ENCODE data around the gene LDLRAD3. TPM values are rescaled to one million over a fixed set of nuclear protein-coding genes. Genes with fewer than 3 reads are reported as not detected.

LDLRAD3 gene
- polyA plus RNA-seq, 1 experiment = 7.8 TPM

GRCh38 chr11:36053862-36054261 is 110.0 kb downstream of the LDLRAD3 start:
- Histone ChIP-seq H3K9me3 (ENCODE audit: control insufficient read depth, insufficient read depth, low read length) (no peaks in the 10 kb centered on the region), H3K27ac (ENCODE audit: low read depth, low read length) (no peak overlapping the region), H3K4me3 (ENCODE audit: low read depth, low read length) (no peak overlapping the region), H3K27me3 (ENCODE audit: control insufficient read depth, insufficient read depth, low read length) (no peaks in the 10 kb centered on the region)
- peak; percentile 23 for DNase-seq (ENCODE audit: low read depth, low spot score)
- peak; percentile 36; the same call in 1 of the 2 replicates for TF ChIP-seq CTCF (IDR thresholded peaks at IDR 0.05; ENCODE audit: low read depth, low read length)
- CTCF ChIA-PET = interaction anchor here (2.9 to 6.2 kb wide), 2 partner anchors 12 to 232 kb away, joined by 21 to 37 read pairs; no protein-coding TSS in a partner anchor
- POLR2A ChIA-PET = no interaction called here

- DNase-seq (ENCODE audit: low read depth, low spot score) = no peak
- ChIA-PET CTCF (no interaction called here), POLR2A (no interaction called here)
- Histone ChIP-seq H3K27ac (ENCODE audit: low read depth, low read length) (no peak overlapping the region), H3K4me3 (ENCODE audit: low read depth, low read length) (no peak overlapping the region), H3K9me3 (ENCODE audit: control insufficient read depth, insufficient read depth, low read length) (peaks cover 3% of the 10 kb centered on the region; the same call in 1 of the 2 replicates), H3K27me3 (ENCODE audit: control insufficient read depth, insufficient read depth, low read length) (no peaks in the 10 kb centered on the region)
- no peak for TF ChIP-seq CTCF (IDR thresholded peaks at IDR 0.05; ENCODE audit: low read depth, low read length)
Observed at GRCh38 chr11:36054628-36055027, 110.8 kb downstream of the LDLRAD3 start.

GRCh38 chr11:36056160-36056751 is 112.4 kb downstream of the LDLRAD3 start:
- POLR2A ChIA-PET = no interaction called here

GRCh38 chr11:36057379-36058042 is 113.6 kb downstream of the LDLRAD3 start:
- H3K27me3 ChIP-seq (ENCODE audit: control insufficient read depth, insufficient read depth, low read length) = no peaks in the 10 kb centered on the region
- H3K9me3 ChIP-seq (ENCODE audit: control insufficient read depth, insufficient read depth, low read length) = peaks cover 3% of the 10 kb centered on the region; the same call in 1 of the 2 replicates
- H3K27ac ChIP-seq (ENCODE audit: low read depth, low read length) = peak overlapping the region; percentile 21
- CTCF ChIA-PET = interaction anchor here (0.8 to 2.4 kb wide), 5 partner anchors 10 to 235 kb away, joined by 3 to 14 read pairs (median 4); no protein-coding TSS in a partner anchor
- POLR2A ChIA-PET = interaction anchor here (1.2 kb wide), 1 partner anchor 32 kb away, joined by 3 read pairs; no protein-coding TSS in a partner anchor
- no peak for DNase-seq (ENCODE audit: low read depth, low spot score)
- TF ChIP-seq CTCF (IDR thresholded peaks at IDR 0.05; ENCODE audit: low read depth, low read length) = no peak
- no peak overlapping the region for H3K4me3 ChIP-seq (ENCODE audit: low read depth, low read length)

More at GRCh38 chr11:36056160-36056751, 112.4 kb downstream of the LDLRAD3 start:
- H3K4me3 ChIP-seq (ENCODE audit: low read depth, low read length) = no peak overlapping the region
- H3K27me3 ChIP-seq (ENCODE audit: control insufficient read depth, insufficient read depth, low read length) = no peaks in the 10 kb centered on the region
- CTCF ChIA-PET = interaction anchor here (0.7 to 2.4 kb wide), 11 partner anchors 11 to 234 kb away, joined by 3 to 14 read pairs (median 4); no protein-coding TSS in a partner anchor
- no peak overlapping the region for H3K27ac ChIP-seq (ENCODE audit: low read depth, low read length)
- DNase-seq (ENCODE audit: low read depth, low spot score) = no peak
- TF ChIP-seq CTCF (IDR thresholded peaks at IDR 0.05; ENCODE audit: low read depth, low read length) = peak; percentile 52
- H3K9me3 ChIP-seq (ENCODE audit: control insufficient read depth, insufficient read depth, low read length) = peaks cover 3% of the 10 kb centered on the region; the same call in 1 of the 2 replicates

- H3K27ac ChIP-seq (ENCODE audit: low read depth, low read length) = no peak overlapping the region
- CTCF ChIA-PET = no interaction called here
- no peaks in the 10 kb centered on the region for H3K27me3 ChIP-seq (ENCODE audit: control insufficient read depth, insufficient read depth, low read length)
- H3K4me3 ChIP-seq (ENCODE audit: low read depth, low read length) = no peak overlapping the region
- peaks cover 3% of the 10 kb centered on the region; the same call in 1 of the 2 replicates for H3K9me3 ChIP-seq (ENCODE audit: control insufficient read depth, insufficient read depth, low read length)
- no peak for DNase-seq (ENCODE audit: low read depth, low spot score)
- POLR2A ChIA-PET = interaction anchor here (0.7 kb wide), 1 partner anchor 172 kb away, joined by 4 read pairs; no protein-coding TSS in a partner anchor
- no peak for TF ChIP-seq CTCF (IDR thresholded peaks at IDR 0.05; ENCODE audit: low read depth, low read length)
Observed at GRCh38 chr11:36059660-36060059, 115.8 kb downstream of the LDLRAD3 start.
